Mammary epithelial cell (primary cell): ENCODE measurements around the gene TECPR2.

ENCODE experiments used
- EZH2 ChIP-seq: IDR thresholded peaks from 2 replicates; pipeline ENCODE4 v1.6.1; 2012; ENCODE audit warnings: low read length, inconsistent platforms, borderline replicate concordance
- TF ChIP-seq, protein P1 (sequence below), 2 donors: IDR thresholded peaks in 1 of 2; conservative IDR thresholded peaks in 1 of 2; 2 replicates each; pipeline ENCODE4 v1.5.1; 2011 to 2012; ENCODE audit warnings: inconsistent platforms in 2 of 2, low read length in 2 of 2, mild to moderate bottlenecking in 2 of 2, control low read depth in 1 of 2, low read depth in 1 of 2; ENCODE audit not compliant: insufficient read depth in 1 of 2; ENCODE audit errors: extremely low read depth in 1 of 2

DNA sequence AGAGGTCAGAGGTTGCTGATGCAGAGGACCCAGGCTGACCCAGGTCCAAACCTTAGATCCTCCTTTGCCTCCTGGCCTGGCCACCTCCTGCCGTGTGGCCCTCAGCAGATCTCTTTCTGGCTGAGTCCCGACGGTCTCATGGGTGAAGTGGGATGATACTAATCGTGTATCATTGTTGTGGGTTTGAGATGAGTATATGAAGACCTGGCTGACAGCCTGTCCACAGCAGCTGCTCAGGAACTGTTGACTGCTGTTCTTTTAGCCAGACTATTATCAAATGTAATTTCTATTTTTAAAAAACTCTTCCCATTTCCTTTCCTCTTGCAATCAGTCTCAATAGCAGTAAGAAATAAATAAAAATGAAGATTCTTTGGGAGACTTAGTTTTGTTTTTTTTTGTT, 101.3 kb downstream of the TECPR2 start:
- TF ChIP-seq, protein P1, sequence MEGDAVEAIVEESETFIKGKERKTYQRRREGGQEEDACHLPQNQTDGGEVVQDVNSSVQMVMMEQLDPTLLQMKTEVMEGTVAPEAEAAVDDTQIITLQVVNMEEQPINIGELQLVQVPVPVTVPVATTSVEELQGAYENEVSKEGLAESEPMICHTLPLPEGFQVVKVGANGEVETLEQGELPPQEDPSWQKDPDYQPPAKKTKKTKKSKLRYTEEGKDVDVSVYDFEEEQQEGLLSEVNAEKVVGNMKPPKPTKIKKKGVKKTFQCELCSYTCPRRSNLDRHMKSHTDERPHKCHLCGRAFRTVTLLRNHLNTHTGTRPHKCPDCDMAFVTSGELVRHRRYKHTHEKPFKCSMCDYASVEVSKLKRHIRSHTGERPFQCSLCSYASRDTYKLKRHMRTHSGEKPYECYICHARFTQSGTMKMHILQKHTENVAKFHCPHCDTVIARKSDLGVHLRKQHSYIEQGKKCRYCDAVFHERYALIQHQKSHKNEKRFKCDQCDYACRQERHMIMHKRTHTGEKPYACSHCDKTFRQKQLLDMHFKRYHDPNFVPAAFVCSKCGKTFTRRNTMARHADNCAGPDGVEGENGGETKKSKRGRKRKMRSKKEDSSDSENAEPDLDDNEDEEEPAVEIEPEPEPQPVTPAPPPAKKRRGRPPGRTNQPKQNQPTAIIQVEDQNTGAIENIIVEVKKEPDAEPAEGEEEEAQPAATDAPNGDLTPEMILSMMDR (conservative IDR thresholded peaks at IDR 0.05 in 1 of 2, IDR thresholded peaks at IDR 0.05 in 1 of 2; ENCODE audit: extremely low read depth in 1 of 2, insufficient read depth in 1 of 2, low read depth in 1 of 2, low read length in 2 of 2): no peak
- no peak for TF ChIP-seq EZH2
